Neural cell (in vitro differentiated cells): Measurements from ENCODE around the gene DAD1.

Source experiments
- EP300 ChIP-seq: fragments of 450-650 bp; conservative IDR thresholded peaks from 2 replicates; pipeline ENCODE4 v1.6.1; 2014; ENCODE audit warnings: antibody characterized with exemption, mild to moderate bottlenecking, moderate library complexity; ENCODE audit not compliant: poor library complexity, severe bottlenecking
- EZH2 ChIP-seq: fragments of 200-600, 300-800 bp; shearing (Covaris generic), sonication (generic); IDR thresholded peaks from 2 replicates; pipeline ENCODE4 v1.6.1; 2014; ENCODE audit warnings: antibody characterized with exemption, low read length, borderline replicate concordance, mild to moderate bottlenecking; ENCODE audit not compliant: insufficient read depth, poor library complexity, severe bottlenecking
- POLR2AphosphoS5 ChIP-seq: IDR thresholded peaks from 2 replicates; pipeline ENCODE4 v1.6.1; 2012
- REST ChIP-seq: IDR thresholded peaks from 2 replicates; pipeline ENCODE4 v1.6.1; 2012; ENCODE audit warnings: borderline replicate concordance
- TF ChIP-seq, protein P1 (sequence below): fragments of 450-650 bp; IDR thresholded peaks from 2 replicates; pipeline ENCODE4 v1.5.1; 2014; ENCODE audit warnings: antibody characterized with exemption, mild to moderate bottlenecking, moderate library complexity; ENCODE audit not compliant: poor library complexity, severe bottlenecking

DNA sequence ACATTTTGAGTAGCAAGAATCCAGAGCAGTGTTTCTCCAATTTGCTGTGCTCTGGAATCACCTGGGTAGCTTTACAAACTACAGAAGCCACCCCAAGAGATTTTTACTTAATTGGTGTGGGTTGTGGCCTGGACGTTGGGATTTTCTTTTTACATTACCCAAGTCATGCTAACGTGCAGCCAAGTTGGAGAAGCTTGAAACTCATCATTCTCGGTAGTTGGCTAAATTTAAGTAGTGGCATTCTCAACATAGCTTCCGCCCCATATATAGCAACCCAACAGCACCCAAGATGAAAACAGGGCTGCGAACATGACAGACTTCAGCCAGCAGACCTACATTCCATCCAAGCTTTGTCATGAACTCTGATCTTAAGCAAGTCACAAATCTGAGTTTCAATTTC lies 25.0 kb downstream of the DAD1 start:
- TF ChIP-seq POLR2AphosphoS5, result no peak
- TF ChIP-seq, protein P1, sequence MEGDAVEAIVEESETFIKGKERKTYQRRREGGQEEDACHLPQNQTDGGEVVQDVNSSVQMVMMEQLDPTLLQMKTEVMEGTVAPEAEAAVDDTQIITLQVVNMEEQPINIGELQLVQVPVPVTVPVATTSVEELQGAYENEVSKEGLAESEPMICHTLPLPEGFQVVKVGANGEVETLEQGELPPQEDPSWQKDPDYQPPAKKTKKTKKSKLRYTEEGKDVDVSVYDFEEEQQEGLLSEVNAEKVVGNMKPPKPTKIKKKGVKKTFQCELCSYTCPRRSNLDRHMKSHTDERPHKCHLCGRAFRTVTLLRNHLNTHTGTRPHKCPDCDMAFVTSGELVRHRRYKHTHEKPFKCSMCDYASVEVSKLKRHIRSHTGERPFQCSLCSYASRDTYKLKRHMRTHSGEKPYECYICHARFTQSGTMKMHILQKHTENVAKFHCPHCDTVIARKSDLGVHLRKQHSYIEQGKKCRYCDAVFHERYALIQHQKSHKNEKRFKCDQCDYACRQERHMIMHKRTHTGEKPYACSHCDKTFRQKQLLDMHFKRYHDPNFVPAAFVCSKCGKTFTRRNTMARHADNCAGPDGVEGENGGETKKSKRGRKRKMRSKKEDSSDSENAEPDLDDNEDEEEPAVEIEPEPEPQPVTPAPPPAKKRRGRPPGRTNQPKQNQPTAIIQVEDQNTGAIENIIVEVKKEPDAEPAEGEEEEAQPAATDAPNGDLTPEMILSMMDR, result no peak
- TF ChIP-seq EZH2, result no peak
- TF ChIP-seq EP300, result no peak
- TF ChIP-seq REST, result no peak
